Activated CD8-positive, alpha-beta memory T cell treated with anti-CD3 and anti-CD28 coated beads for 24 hours (primary cell): ENCODE measurements around the gene CD93.

Experiments used
- DNase-seq: peaks from one replicate; pipeline ENCODE4 v3.0.0-alpha.2; 2020

The CD93 gene

GRCh38 chr20:23081263-23081819 is 4.8 kb downstream of the CD93 start:
- DNase-seq: no peak

GRCh38 chr20:23080521-23080920 is 5.6 kb downstream of the CD93 start:
- no peak for DNase-seq

- DNase-seq: no peak
These were observed 6.2 kb downstream of the CD93 start for GRCh38 chr20:23079926-23080325.

GRCh38 chr20:23079016-23079351 is 7.1 kb downstream of the CD93 start:
- DNase-seq: no peak

- DNase-seq: no peak
These were observed 7.6 kb downstream of the CD93 start for GRCh38 chr20:23078351-23079015.

GRCh38 chr20:23077277-23077676 is 8.8 kb downstream of the CD93 start:
- DNase-seq: no peak

- DNase-seq: no peak
These were observed 12.1 kb downstream of the CD93 start for GRCh38 chr20:23074052-23074451.

GRCh38 chr20:23072892-23073586 is 13.1 kb downstream of the CD93 start:
- DNase-seq: no peak

- no peak for DNase-seq
These were observed 14.1 kb downstream of the CD93 start for GRCh38 chr20:23071996-23072395.

GRCh38 chr20:23071398-23071797 is 14.7 kb downstream of the CD93 start:
- DNase-seq: no peak

- no peak for DNase-seq
These were observed 17.0 kb downstream of the CD93 start for GRCh38 chr20:23069108-23069507.

- no peak for DNase-seq
These were observed 17.8 kb downstream of the CD93 start for GRCh38 chr20:23068283-23068682.

GRCh38 chr20:23066772-23067171 is 19.4 kb downstream of the CD93 start:
- no peak for DNase-seq

- DNase-seq: no peak
These were observed 20.6 kb downstream of the CD93 start for GRCh38 chr20:23065266-23066201.

- no peak for DNase-seq
These were observed 22.5 kb downstream of the CD93 start for GRCh38 chr20:23063581-23063980.

GRCh38 chr20:23063168-23063567 is 23.0 kb downstream of the CD93 start:
- no peak for DNase-seq

GRCh38 chr20:23062632-23063031 is 23.5 kb downstream of the CD93 start:
- no peak for DNase-seq

- DNase-seq: no peak
These were observed 24.2 kb downstream of the CD93 start for GRCh38 chr20:23061734-23062561.

GRCh38 chr20:23061262-23061661 is 24.9 kb downstream of the CD93 start:
- DNase-seq: no peak

GRCh38 chr20:23060629-23061028 is 25.5 kb downstream of the CD93 start:
- DNase-seq: no peak

GRCh38 chr20:23059846-23060245 is 26.3 kb downstream of the CD93 start:
- no peak for DNase-seq

- no peak for DNase-seq
These were observed 27.1 kb downstream of the CD93 start for GRCh38 chr20:23059001-23059400.

- DNase-seq: no peak
These were observed 27.9 kb downstream of the CD93 start for GRCh38 chr20:23058240-23058639.
